AG04450 (cell line): ENCODE data around the gene TRIP10. TPM values are rescaled to one million over a fixed set of nuclear protein-coding genes. Genes with fewer than 3 reads are reported as not detected.
"Not testable (repeated sequence)": the region's sequence is repeated elsewhere in the genome, so short reads cannot be mapped to it uniquely, and the experiment has no call there.

Source experiments
- CTCF ChIA-PET: fragments of 300-600, 350-600 bp; formaldehyde crosslinking; extraction: SDS; loops from one replicate; lab custom pipeline; 2022; ENCODE audit warnings: antibody characterized with exemption, inconsistent platforms; lab: Charles Lee
- POLR2A ChIA-PET: fragments of 350-600 bp; formaldehyde crosslinking; extraction: SDS; loops from one replicate; lab custom pipeline; 2021; ENCODE audit warnings: antibody characterized with exemption, inconsistent platforms; lab: Yijun Ruan, JAX
- DNase-seq: peaks from one replicate; pipeline ENCODE4 v3.0.0-alpha.2; 2011; ENCODE audit warnings: low read depth, low spot score
- H3K27ac ChIP-seq: one replicate; pipeline ENCODE4 v1.5.1; 2012; ENCODE audit warnings: low read depth, low read length, control low read depth
- H3K27me3 ChIP-seq: one replicate; pipeline ENCODE4 v1.6.0; 2012; ENCODE audit warnings: low read length; ENCODE audit not compliant: control insufficient read depth, insufficient read depth
- H3K4me3 ChIP-seq: 2 replicates; pipeline ENCODE4 v1.5.1; 2011; ENCODE audit warnings: mild to moderate bottlenecking, low read depth, low read length, control low read depth
- H3K9me3 ChIP-seq: 2 replicates; pipeline ENCODE4 v1.5.1; 2012; ENCODE audit warnings: low read length; ENCODE audit not compliant: control insufficient read depth, insufficient read depth
- polyA plus RNA-seq: library from polyadenylated mRNA; depleted of rRNA; stranded (reverse); fragments of >200 nt; gene quantifications from 2 replicates; pipeline ENCODE4 v1.2.3, GENCODE V29; 2011
- TF ChIP-seq, protein P1 (sequence below): IDR thresholded peaks from 2 replicates; pipeline ENCODE4 v1.5.1; 2011; ENCODE audit warnings: low read depth, low read length, control low read depth, inconsistent platforms

TRIP10 gene
- polyA plus RNA-seq, 1 experiment = 29.3 TPM

- POLR2A ChIA-PET = no interaction called here
Measured at GRCh38 chr19:6754653-6755463, 15.4 kb downstream of the TRIP10 start.

DNA sequence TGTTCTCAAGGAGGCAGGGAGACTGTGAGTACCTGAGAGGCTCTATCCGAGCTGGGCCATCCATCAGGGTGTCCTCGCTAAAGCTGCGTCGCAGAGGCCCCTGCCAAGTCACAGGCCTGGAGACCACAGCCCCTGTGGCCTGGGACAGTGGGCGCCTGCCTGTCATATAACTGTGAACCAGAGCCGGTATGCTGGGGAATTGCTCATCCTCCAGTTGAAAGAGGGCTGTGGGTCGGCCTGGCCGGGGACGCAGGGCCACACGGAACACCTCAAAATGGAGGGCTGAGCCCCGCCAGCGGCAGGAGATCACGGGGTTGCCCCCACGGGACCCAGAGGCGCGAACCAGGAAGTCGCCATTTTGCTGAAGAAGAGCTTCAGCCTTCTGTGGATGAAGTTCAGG is 21.1 kb downstream of the TRIP10 start:
- Histone ChIP-seq H3K9me3 (peaks cover 5% of the 10 kb centered on the region; the same call in 1 of the 2 replicates), H3K4me3 (no peak overlapping the region), H3K27me3 (no peaks in the 10 kb centered on the region), H3K27ac (no peak overlapping the region)
- TF ChIP-seq, protein P1, sequence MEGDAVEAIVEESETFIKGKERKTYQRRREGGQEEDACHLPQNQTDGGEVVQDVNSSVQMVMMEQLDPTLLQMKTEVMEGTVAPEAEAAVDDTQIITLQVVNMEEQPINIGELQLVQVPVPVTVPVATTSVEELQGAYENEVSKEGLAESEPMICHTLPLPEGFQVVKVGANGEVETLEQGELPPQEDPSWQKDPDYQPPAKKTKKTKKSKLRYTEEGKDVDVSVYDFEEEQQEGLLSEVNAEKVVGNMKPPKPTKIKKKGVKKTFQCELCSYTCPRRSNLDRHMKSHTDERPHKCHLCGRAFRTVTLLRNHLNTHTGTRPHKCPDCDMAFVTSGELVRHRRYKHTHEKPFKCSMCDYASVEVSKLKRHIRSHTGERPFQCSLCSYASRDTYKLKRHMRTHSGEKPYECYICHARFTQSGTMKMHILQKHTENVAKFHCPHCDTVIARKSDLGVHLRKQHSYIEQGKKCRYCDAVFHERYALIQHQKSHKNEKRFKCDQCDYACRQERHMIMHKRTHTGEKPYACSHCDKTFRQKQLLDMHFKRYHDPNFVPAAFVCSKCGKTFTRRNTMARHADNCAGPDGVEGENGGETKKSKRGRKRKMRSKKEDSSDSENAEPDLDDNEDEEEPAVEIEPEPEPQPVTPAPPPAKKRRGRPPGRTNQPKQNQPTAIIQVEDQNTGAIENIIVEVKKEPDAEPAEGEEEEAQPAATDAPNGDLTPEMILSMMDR = no peak
- no peak for DNase-seq
- POLR2A ChIA-PET = no interaction called here
- CTCF ChIA-PET = no interaction called here

More at GRCh38 chr19:6754653-6755463, 15.4 kb downstream of the TRIP10 start:
- Histone ChIP-seq H3K9me3 (peaks cover 7% of the 10 kb centered on the region; the same call in 1 of the 2 replicates), H3K4me3 (no peak overlapping the region), H3K27ac (no peak overlapping the region), H3K27me3 (no peaks in the 10 kb centered on the region)
- DNase-seq = no peak
- CTCF ChIA-PET = interaction anchor here (1.5 kb wide), 1 partner anchor 16 kb away, joined by 4 read pairs; no protein-coding TSS in a partner anchor
- TF ChIP-seq, protein P1 = no peak

- TF ChIP-seq, protein P1 = no peak
- Histone ChIP-seq H3K4me3 (no peak overlapping the region), H3K27ac (no peak overlapping the region), H3K9me3 (peaks cover 5% of the 10 kb centered on the region; the same call in 1 of the 2 replicates), H3K27me3 (no peaks in the 10 kb centered on the region)
- POLR2A ChIA-PET = no interaction called here
- CTCF ChIA-PET = no interaction called here
- DNase-seq = no peak
Measured at GRCh38 chr19:6761053-6761676, 21.7 kb downstream of the TRIP10 start.

DNA sequence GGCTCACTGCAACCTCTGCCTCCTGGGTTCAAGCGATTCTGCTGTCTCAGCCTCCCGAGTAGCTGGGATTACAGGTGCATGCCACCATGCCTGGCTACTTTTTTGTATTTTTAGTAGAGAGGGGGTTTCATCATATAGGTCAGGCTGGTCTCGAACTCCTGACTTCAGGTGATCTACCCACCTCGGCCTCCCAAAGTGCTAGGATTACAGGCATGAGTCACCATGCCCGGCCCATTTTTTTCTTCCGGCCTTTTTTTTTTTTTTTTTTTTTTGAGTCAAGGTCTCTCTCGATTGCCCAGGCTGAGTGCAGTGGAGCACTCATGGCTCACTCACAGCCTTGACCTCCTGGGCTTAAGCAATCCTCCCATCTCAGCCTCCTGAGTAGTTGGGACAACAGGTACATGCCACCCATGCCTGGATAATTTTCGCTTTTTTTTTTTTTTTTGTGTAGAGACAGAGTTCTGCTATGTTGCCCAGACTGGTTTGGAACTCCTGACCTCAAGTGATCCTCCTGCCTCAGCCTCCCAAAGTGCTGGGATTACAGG is 22.8 kb downstream of the TRIP10 start:
- H3K4me3 ChIP-seq, H3K9me3 ChIP-seq, H3K27ac ChIP-seq, DNase-seq, POLR2A ChIA-PET, H3K27me3 ChIP-seq: not testable (repeated sequence)
- CTCF ChIA-PET = interaction anchor here (0.5 kb wide), 1 partner anchor 101 kb away, joined by 4 read pairs; no protein-coding TSS in a partner anchor

GRCh38 chr19:6765738-6766356 is 26.4 kb downstream of the TRIP10 start:
- no peak overlapping the region for H3K4me3 ChIP-seq
- H3K9me3 ChIP-seq = peaks cover under 1% of the 10 kb centered on the region; the same call in 1 of the 2 replicates
- ChIA-PET POLR2A (no interaction called here), CTCF (no interaction called here)
- TF ChIP-seq, protein P1 = no peak
- H3K27me3 ChIP-seq = peaks cover 7% of the 10 kb centered on the region
- no peak for DNase-seq
- H3K27ac ChIP-seq = no peak overlapping the region
